Endometrial microvascular endothelial cells (primary cell): ENCODE measurements around the gene JMJD6. TPM values are rescaled to one million over a fixed set of nuclear protein-coding genes. Genes with fewer than 3 reads are reported as not detected.
"Not testable (repeated sequence)": the region's sequence is repeated elsewhere in the genome, so short reads cannot be mapped to it uniquely, and the experiment has no call there.

ENCODE experiments used
- in situ Hi-C: cut with HindIII; loops from 2 replicates; pipeline ENCODE4 v1.10.0; 2017; ENCODE audit warnings: low sequenced_read_pairs, low pct_unique_long_range_greater_than_20kb; ENCODE audit errors: inconsistent ontology term
- total RNA-seq: library from RNA; depleted of rRNA; stranded (reverse); fragments of >200 nt; gene quantifications from one replicate; pipeline ENCODE4 v1.2.3, GENCODE V29; 2015; ENCODE audit errors: inconsistent ontology term

Gene JMJD6
- total RNA-seq, 1 donor from 2014 or later, result 31.5 TPM

DNA sequence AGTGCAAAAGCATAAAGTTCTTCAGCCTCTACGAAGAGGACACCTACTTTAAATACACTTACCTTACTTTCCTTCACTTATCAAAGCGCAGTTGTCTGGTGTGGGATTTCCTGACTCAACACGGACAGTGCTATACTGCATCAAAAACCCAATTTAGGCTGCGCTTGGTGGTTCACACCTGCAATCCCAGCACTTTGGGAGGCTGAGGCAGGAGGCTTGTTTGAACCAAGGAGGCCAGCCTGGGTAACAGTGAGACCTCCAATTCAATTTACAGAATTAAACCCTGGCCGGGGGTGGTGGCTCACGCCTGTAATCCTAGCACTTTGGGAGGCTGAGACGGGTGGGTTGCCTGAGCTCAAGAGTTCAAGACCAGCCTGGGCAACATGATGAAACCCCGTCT lies 4.1 kb downstream of the JMJD6 start:
- in situ Hi-C loops, result no loop called here

DNA sequence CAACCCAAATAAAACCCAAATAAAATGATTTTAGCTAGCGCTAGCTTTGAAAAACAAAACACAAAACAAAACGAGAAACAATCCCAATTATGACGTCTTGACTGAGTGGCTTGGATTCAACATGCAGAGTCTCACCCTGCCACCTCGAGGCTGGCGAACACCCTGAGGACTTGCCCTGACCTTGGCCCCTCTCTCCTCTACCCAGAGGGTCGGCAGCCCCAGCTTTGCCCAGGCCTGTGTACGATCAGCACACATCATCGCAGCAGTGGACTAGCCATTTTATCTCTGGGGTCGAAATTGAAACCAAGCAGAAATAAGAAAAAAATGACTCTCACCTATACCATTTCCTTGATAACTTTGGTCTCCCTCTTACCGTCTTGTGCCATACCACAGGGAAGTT lies 4.9 kb downstream of the JMJD6 start:
- in situ Hi-C loops, result no loop called here

DNA sequence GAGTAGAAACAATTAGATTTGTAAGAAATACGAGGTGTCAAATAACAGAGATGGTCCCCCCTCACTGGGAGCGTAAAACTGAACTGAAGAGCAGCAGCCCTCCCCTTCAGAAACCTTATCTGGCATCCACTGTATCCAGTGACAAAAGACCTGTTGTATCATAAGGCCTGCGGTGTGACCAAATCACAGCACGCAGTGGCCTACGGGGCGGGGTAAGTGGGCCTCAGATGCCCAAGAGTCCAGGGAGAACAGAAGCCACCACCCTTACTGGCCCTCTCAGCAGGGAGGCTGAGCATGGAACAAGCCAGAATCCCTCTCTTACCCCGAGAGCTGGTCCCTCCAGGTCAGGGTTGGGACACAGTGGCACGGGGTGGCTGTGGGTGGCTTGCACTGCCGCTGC lies 5.5 kb downstream of the JMJD6 start:
- in situ Hi-C loops, result no loop called here

DNA sequence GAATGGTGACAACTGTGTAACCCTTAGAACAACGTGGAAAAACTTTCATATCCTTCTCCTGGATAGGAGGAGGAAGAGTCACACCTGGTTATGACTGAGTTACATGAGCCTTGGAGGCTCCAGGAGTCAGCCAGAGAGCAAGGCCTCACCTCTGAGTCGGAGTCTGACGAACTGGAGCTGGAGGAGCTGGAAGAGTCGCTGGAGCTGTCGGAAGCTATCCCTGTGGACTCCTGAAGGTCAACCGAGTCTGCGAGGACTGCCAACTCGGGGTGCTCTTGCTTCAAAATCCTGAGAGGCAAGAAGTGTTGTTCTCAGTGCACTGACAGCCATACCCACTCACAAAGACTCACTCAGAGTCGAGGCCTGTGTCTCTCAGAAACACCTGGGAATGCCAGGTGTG lies 6.2 kb downstream of the JMJD6 start:
- in situ Hi-C loops, result no loop called here

DNA sequence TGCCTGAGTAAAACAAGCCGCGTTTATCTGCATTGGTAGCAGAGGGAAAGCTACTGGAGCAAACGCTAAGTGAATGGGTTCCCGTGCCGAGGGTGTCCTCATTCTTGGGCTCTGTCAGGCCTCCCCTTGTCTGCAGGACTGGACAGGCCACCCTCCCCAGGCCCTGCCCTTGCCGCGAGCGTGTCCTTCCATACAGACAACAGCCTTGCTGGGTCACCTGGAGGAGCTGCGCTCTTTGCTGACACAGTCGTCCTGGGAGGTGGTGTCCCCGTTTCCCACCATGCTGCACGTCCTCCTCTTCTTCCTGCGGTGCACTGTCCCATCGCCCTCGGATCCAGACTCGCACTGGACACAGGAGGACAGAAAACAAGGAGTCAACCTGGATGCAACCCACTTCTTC lies 7.9 kb downstream of the JMJD6 start:
- in situ Hi-C loops, result no loop called here

DNA sequence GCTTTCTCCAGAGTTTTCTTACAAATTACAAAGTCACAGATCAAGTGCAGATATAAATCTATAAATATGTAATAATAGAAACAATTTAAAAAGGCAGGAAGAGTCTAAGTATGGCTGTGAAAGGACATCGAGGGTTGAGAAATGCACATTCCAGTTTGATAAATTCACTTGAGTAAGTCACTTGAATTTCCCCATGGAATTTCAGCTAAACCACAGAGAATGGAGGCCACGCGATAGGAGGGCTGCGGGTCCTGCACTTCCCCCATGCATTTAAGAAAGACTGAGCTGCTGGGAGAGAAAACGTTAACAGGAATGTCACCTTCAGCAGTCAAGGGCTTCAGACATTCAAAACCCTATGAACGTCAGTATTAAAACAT lies 9.6 kb downstream of the JMJD6 start:
- in situ Hi-C loops, result no loop called here

GRCh38 chr17:76716146-76716838 lies 10.1 kb downstream of the JMJD6 start:
- in situ Hi-C loops, result no loop called here

GRCh38 chr17:76715496-76715830 lies 10.9 kb downstream of the JMJD6 start:
- in situ Hi-C loops, result no loop called here

DNA sequence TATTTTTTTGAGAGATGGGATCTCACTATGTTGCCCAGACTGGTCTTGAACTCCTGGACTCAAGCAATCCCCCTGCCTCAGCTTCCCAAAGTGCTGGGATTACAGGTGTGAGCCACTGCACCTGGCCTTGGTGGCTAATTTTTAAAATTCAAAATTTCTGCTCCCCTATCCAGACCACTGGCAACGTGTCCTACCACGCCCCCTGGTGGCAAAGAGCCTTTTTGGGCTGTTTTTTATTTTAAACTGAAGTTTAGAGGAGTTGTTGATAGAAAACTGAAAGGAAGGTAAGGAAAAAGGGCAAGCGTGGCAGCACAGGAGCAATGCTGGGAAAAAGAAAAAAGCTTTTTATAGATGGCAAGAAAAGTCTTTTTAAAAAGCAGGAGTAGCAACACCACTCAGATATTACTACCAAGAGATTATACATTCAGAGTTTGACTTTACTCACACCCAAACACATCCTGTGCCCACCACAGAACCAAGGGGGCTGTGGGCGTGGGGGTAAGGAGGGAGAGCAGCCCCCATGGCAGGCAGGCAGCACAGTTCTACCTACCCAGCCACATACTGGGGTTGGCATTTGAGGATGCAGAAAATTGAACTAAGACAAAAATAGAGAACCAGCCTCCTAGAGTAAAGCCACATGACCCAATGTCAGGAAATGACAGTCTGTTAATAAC lies 11.4 kb downstream of the JMJD6 start:
- in situ Hi-C loops, result no loop called here

DNA sequence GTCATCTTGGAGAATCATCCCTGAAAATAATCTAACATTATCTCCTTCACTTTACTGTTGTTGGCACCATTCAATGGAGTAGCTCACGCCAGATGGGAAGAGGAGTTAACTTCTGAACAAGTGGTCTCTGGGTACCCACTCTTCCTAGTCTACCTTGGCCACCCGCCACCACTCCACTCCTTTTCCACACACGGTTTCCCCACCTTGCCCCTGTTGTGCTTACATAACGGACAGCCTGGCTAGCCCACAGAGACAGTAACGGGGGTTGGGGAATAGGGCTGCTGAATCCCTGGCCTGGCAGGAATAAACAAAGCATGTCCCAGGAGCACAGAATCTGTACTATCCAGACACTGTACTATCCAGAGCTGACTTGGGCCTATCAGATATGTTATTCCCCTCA lies 12.1 kb downstream of the JMJD6 start:
- in situ Hi-C loops, result no loop called here

GRCh38 chr17:76713765-76714164 lies 12.6 kb downstream of the JMJD6 start:
- in situ Hi-C loops, result no loop called here

- in situ Hi-C loops, result not testable (repeated sequence)
Observed at GRCh38 chr17:76712321-76712720, 14.1 kb downstream of the JMJD6 start.

DNA sequence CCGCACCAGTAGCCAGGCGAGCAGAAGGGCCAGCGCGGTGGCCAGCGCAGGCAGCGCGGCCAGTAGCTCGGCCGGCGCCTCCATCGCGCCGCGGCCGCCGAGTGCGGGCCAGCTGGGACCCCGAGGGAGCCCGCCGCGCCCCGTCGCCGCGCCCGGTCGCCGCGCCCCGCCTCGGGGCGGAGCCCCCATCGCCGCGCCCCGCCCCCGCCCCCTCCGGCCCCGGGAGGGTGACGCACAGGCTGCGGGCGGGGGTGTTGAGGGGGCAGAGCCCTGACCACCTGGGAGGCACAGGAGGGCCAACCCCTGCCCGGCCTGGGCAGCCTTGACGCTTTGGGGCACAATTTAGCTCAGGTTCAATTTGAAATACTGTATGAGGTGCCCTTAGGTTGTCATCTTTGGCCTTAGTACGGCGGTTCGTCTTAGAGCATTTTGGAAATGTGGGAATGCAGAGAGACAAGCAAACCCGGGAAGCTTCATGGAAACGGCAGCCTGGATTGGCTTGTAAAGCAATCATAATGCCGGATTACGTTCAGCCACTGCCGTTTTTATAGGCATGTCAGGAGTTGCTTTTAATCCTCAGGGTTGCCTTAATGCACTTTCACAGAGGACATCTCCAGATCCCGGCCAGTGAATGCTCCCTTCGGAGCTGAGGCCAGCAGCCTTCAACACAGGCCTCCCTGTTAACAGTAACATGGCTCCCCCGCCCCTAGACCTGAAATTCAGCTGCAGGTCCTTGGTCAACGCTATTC lies 15.4 kb downstream of the JMJD6 start, which contains the start of gene MXRA7:
MXRA7 (minus strand) TSS at position 103 of the 749 bp plus-strand sequence; CDS start at position 84, 19 bp downstream.
- in situ Hi-C loops, result no loop called here

DNA sequence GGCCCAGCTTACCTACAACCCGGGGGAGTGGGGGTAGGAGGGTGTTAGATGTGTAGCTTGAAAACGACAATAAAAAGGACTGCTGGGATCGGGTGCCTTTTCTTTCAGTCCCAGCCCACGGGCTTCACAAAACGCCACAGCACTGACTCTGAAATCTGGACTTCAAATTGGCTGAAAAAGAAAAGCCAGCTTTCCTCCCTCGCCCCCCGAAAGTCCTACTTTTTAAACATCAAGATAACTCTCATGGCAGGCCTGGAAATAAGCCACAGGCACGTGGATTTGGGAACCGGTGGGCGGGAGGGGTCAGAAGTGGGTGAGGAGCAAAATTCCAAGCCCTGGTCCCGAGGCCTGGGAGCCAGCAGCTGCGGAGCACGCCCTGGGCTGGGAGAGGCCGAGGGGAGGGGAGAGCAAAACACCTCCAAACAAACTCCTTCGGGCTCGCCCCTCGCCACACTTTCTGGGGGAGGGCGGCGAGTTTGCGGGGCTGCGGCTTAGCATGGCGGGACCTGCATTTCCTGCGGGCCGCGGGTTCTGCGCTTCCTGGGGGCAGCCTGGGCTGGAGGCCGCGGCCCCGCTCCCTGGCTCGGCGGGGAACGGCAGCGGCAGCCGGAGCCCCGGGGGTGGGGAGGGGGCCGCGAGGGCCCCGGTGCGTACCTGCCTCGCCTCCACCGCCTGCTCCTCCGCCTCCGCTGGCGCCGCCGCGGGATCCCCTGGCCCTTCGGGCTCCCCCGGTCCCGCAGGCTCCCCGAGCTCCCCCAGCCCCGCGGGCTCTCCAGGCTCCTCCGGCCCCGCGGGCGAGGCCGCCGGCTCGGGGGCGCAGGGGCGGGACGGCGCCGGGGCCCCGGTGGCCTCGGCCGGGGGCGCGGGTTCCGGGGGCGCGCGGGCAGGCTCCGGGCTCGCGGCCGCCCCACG lies 16.2 kb downstream of the JMJD6 start:
- in situ Hi-C loops, result not testable (repeated sequence)

DNA sequence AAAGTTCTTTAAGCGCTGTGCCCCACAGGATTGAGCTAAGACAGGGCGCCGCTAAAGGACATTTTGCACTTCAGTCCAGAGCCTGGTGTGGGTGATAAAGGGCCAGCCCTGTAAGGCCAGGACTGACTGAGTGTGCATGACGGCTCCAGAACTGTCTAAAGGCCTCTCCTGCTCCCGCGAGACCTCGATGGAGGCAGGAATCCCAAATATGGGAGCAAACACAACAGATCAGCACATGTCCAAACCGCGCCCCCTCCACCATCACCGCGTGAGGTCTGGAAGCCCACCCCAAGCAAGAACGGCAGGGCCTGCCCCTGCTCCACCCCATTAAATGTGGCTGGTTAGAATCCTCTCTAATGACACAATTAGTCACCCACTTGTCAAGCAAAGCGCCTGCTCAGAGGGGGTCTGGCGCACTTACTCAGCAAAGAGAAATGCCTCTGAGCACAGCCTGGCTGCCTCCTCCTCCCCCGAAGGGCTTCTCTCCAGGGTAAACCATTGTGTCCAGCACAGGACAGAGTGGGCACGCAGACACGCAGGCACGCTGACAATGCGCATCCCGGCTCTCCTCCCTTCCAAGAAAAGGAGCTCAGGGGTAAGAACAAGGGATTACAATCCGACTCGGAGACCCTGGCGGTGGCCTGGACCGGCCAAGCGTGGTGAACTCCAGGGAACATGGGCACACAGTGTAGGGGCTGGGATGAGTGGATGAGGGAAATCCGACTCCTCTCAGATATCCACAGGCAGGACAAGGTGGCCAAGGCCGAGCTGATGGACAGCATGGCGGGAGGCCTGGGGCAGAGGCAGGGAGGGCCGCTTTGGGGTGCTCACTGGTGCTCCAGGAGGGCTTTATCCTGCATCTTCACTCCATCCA lies 17.1 kb downstream of the JMJD6 start:
- in situ Hi-C loops, result no loop called here

DNA sequence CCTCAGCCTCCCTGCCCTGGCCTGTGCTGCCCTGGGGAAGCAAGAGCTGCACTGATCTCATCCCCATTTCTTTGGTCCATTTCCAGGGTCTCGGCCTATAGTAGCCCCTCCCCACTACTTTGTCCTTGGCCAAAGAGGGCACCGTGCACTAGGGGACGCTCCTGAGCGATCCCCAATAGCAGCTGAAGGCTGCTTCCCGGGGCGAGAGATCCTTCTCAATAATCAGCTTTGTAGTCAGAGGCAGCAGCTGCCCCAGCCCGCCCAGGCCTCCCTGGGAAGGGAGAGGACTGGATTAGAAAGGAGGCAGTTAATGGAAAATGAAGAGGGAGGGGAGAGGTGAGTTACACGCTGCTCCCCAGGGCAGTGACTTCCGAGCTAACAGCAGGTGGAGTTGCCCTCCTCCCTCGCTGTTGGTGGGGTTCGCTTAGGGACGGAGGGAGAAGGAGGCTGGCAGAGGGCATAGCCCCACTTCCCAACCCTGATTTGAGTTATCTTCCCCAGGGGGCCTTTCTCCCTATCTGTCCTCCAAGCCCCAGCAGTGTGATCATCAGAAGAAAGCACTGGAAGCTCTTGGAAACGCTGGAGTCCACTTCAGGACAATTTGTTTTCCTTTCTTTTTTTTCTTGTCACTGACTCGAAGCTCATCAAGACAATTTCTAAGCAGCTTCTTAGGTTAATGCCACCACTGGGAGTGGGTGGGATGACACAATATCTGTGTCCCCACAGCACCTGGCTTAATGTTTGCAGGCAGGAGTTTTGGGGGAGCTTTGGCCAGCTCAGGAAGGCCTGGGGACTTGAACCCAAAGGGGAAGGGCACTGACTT lies 18.2 kb downstream of the JMJD6 start:
- in situ Hi-C loops, result no loop called here

- in situ Hi-C loops, result no loop called here
Observed at GRCh38 chr17:76706817-76707216, 19.6 kb downstream of the JMJD6 start.
